ENCODE measurements around the gene SNX32. TPM values are rescaled to one million over a fixed set of nuclear protein-coding genes. Genes with fewer than 3 reads are reported as not detected.

The SNX32 gene
- polyA plus RNA-seq, 1 donor (not counting 4 experiments of a cell fraction or from before 2014, with no cell fraction given), result 0.12 TPM

DNA sequence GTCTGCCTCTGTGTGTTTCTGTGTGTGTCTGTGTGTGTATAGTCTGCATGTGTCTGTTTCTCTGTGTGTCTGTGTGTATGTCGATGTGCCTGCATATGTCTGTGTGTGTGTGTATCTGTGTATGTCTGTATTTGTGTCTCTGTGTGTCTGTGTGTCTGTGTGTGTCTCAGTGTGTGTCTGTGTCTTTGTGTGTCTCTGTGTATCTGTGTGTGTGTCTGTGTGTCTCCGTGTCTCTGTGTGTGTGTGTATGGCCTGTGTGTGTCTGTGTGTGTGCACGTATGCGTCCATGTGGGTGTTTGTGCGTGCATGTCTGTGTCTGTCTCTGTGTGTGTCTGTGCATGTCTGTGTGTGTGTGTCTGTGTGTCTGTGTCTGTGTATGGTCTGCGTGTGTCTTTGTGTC, 439 bp downstream of the SNX32 start:
- H3K9me3 ChIP-seq (ENCODE audit: control insufficient read depth, low read depth, low read length), result no peaks in the 10 kb centered on the region
- no peaks in the 10 kb centered on the region for H3K36me3 ChIP-seq (ENCODE audit: control insufficient read depth in 2 of 2, extremely low read depth in 1 of 2, insufficient read depth in 2 of 2, low read length in 2 of 2)
- H3K9ac ChIP-seq (ENCODE audit: control insufficient read depth, extremely low read depth, insufficient read depth, low read length), result peak overlapping the region; percentile 16
- DNase-seq (ENCODE audit: low read depth, low spot score), result no peak
- FAIRE-seq, result peak; percentile 79
- dilution Hi-C loops (cut with MboI; ENCODE audit: extremely low pct_ligation_motif_present, low sequenced_read_pairs), result no loop called here
- peak overlapping the region; percentile 32 for H2AFZ ChIP-seq (ENCODE audit: control insufficient read depth, low read length)
- H4K20me1 ChIP-seq (ENCODE audit: control insufficient read depth, extremely low read depth, insufficient read depth, low read length), result no peaks in the 10 kb centered on the region
- H3K9me1 ChIP-seq (ENCODE audit: control insufficient read depth, extremely low read depth, insufficient read depth, low read length), result no peaks in the 10 kb centered on the region
- peaks cover 11% of the 10 kb centered on the region for H3K4me1 ChIP-seq (ENCODE audit: control insufficient read depth, extremely low read depth, insufficient read depth, low read length)
- peak overlapping the region; percentile 73 for H3K4me2 ChIP-seq (ENCODE audit: control insufficient read depth, extremely low read depth, insufficient read depth, low read depth, low read length)
- H3K27me3 ChIP-seq (ENCODE audit: control insufficient read depth, extremely low read depth, insufficient read depth, low read length), result peaks cover 18% of the 10 kb centered on the region
- H3K79me2 ChIP-seq (ENCODE audit: control insufficient read depth, insufficient read depth, low read length), result no peaks in the 10 kb centered on the region
- TF ChIP-seq EZH2 (IDR thresholded peaks at IDR 0.05; ENCODE audit: low read length), result no peak
- TF ChIP-seq, protein P1, sequence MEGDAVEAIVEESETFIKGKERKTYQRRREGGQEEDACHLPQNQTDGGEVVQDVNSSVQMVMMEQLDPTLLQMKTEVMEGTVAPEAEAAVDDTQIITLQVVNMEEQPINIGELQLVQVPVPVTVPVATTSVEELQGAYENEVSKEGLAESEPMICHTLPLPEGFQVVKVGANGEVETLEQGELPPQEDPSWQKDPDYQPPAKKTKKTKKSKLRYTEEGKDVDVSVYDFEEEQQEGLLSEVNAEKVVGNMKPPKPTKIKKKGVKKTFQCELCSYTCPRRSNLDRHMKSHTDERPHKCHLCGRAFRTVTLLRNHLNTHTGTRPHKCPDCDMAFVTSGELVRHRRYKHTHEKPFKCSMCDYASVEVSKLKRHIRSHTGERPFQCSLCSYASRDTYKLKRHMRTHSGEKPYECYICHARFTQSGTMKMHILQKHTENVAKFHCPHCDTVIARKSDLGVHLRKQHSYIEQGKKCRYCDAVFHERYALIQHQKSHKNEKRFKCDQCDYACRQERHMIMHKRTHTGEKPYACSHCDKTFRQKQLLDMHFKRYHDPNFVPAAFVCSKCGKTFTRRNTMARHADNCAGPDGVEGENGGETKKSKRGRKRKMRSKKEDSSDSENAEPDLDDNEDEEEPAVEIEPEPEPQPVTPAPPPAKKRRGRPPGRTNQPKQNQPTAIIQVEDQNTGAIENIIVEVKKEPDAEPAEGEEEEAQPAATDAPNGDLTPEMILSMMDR (optimal IDR thresholded peaks at IDR 0.05 in 1 of 3, IDR thresholded peaks at IDR 0.05 in 1 of 3, conservative IDR thresholded peaks at IDR 0.05 in 1 of 3; ENCODE audit: extremely low read depth in 1 of 3, insufficient read depth in 2 of 3, low read length in 3 of 3), result no peak
- H3K27ac ChIP-seq (ENCODE audit: control insufficient read depth, insufficient read depth, low read length), result no peak overlapping the region
- peak overlapping the region; percentile 18 to 51 (median 45) for H3K4me3 ChIP-seq (ENCODE audit: control insufficient read depth in 2 of 3, extremely low read depth in 1 of 3, insufficient read depth in 2 of 3, low read depth in 1 of 3, low read length in 3 of 3)

DNA sequence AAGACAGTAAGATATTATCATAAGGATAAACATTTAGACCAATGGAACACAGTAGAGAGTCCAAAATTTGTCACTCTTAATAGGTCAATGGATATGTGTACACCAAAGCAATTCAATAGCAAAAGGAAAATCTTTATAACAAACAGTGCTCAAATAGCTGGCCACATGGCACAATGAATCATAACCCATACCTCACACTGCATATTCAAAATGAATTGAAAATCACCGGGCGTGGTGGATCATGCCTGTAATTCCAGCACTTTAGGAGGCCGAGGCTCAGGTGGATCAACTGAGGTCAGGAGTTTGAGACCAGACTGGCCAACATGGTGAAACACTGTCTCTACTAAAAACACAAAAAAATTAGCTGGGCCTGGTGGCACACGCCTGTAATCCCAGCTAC, 8.4 kb downstream of the SNX32 start:
- Histone ChIP-seq H3K4me3 (ENCODE audit: control insufficient read depth in 2 of 3, extremely low read depth in 1 of 3, insufficient read depth in 2 of 3, low read depth in 1 of 3, low read length in 3 of 3) (no peak overlapping the region), H3K79me2 (ENCODE audit: control insufficient read depth, insufficient read depth, low read length) (no peaks in the 10 kb centered on the region), H3K9me3 (ENCODE audit: control insufficient read depth, low read depth, low read length) (no peaks in the 10 kb centered on the region), H2AFZ (ENCODE audit: control insufficient read depth, low read length) (no peak overlapping the region), H3K27me3 (ENCODE audit: control insufficient read depth, extremely low read depth, insufficient read depth, low read length) (no peaks in the 10 kb centered on the region), H3K36me3 (ENCODE audit: control insufficient read depth in 2 of 2, extremely low read depth in 1 of 2, insufficient read depth in 2 of 2, low read length in 2 of 2) (no peaks in the 10 kb centered on the region), H4K20me1 (ENCODE audit: control insufficient read depth, extremely low read depth, insufficient read depth, low read length) (no peaks in the 10 kb centered on the region), H3K4me1 (ENCODE audit: control insufficient read depth, extremely low read depth, insufficient read depth, low read length) (peaks cover 4% of the 10 kb centered on the region), H3K9ac (ENCODE audit: control insufficient read depth, extremely low read depth, insufficient read depth, low read length) (no peak overlapping the region), H3K27ac (ENCODE audit: control insufficient read depth, insufficient read depth, low read length) (no peak overlapping the region), H3K4me2 (ENCODE audit: control insufficient read depth, extremely low read depth, insufficient read depth, low read depth, low read length) (no peak overlapping the region), H3K9me1 (ENCODE audit: control insufficient read depth, extremely low read depth, insufficient read depth, low read length) (no peaks in the 10 kb centered on the region)
- TF ChIP-seq, protein P1 (optimal IDR thresholded peaks at IDR 0.05 in 1 of 3, IDR thresholded peaks at IDR 0.05 in 1 of 3, conservative IDR thresholded peaks at IDR 0.05 in 1 of 3; ENCODE audit: extremely low read depth in 1 of 3, insufficient read depth in 2 of 3, low read length in 3 of 3), result no peak
- no peak for TF ChIP-seq EZH2 (IDR thresholded peaks at IDR 0.05; ENCODE audit: low read length)
- FAIRE-seq (no peak), DNase-seq (ENCODE audit: low read depth, low spot score) (no peak)
- dilution Hi-C loops (cut with MboI; ENCODE audit: extremely low pct_ligation_motif_present, low sequenced_read_pairs), result no loop called here

Data from keratinocyte (primary cell).